ENCODE results near the gene PRPF4.

GRCh38 chr9:113296796-113297558, 21.5 kb downstream of the PRPF4 start:
- no peak for TF ChIP-seq TAF1 (IDR thresholded peaks at IDR 0.05; ENCODE audit: low read depth)
- no peak for TF ChIP-seq ZBTB7A (IDR thresholded peaks at IDR 0.05; ENCODE audit: low read depth)

Measured in Ishikawa (cell line).